Measurements from ENCODE around the gene SBF2. TPM values are rescaled to one million over a fixed set of nuclear protein-coding genes. Genes with fewer than 3 reads are reported as not detected.

Gene SBF2
- total RNA-seq, 4 donors from 2014 or later, result 29.7 to 60.4 (median 36.0) TPM

DNA sequence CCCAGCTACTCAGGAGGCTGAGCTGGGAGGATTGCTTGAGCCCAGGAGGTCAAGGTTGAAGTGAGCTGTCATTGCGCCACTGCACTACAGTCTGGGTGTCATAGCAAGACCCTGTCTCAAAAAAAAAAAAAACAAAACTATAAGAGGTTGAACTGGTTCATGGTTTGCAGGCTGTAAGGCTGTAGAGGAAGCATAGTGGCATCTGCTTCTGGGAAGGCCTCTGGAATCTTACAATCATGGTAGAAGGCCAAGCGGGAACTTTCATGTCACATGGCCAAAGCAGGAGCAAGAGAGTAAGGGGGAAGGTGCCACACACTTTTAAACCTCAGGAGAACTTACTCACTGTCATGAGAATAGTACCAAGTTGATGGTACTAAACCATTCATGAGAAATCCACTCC is 520.5 kb downstream of the SBF2 start:
- H3K4me3 ChIP-seq (ENCODE audit: low read depth, poor library complexity, severe bottlenecking), result no peak overlapping the region
- intact Hi-C loops (cut with DNase I; ENCODE audit: low total_unique reads), result no loop called here
- no peak for TF ChIP-seq POLR2A (IDR thresholded peaks at IDR 0.05)
- TF ChIP-seq, protein P1, sequence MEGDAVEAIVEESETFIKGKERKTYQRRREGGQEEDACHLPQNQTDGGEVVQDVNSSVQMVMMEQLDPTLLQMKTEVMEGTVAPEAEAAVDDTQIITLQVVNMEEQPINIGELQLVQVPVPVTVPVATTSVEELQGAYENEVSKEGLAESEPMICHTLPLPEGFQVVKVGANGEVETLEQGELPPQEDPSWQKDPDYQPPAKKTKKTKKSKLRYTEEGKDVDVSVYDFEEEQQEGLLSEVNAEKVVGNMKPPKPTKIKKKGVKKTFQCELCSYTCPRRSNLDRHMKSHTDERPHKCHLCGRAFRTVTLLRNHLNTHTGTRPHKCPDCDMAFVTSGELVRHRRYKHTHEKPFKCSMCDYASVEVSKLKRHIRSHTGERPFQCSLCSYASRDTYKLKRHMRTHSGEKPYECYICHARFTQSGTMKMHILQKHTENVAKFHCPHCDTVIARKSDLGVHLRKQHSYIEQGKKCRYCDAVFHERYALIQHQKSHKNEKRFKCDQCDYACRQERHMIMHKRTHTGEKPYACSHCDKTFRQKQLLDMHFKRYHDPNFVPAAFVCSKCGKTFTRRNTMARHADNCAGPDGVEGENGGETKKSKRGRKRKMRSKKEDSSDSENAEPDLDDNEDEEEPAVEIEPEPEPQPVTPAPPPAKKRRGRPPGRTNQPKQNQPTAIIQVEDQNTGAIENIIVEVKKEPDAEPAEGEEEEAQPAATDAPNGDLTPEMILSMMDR (IDR thresholded peaks at IDR 0.05), result no peak
- WGBS, 2 donors, result 98 to 100% methylated on average over 2 of the region's 2 CpGs
- peak in 1 of 2 donors; percentile 56 for DNase-seq (ENCODE audit: low spot score in 2 of 2)

DNA sequence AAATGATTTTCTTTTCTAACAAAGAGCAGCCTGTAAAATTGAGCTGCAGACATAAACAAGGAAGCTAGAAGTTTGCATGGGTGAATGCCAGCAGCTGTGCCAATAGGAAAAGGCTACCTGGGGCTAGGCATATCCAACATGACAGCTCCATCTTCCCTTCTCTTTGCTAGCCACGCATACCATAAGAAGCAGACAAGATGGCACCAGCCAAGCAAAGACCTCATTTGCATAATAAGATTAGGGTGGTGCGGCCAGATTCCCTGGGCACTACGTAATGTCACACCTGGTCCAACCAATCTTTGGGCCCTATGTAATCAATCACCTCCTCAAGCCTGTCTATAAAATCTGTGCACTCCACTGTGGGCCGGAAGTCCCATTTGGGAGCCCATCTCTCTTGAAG is 521.8 kb downstream of the SBF2 start:
- 71 to 84% methylated on average over 4 of the region's 4 CpGs for WGBS, 2 donors
- peak in 1 of 2 donors; percentile 65 for DNase-seq (ENCODE audit: low spot score in 2 of 2)
- TF ChIP-seq, protein P1 (IDR thresholded peaks at IDR 0.05), result no peak
- TF ChIP-seq POLR2A (IDR thresholded peaks at IDR 0.05), result no peak
- intact Hi-C loops (cut with DNase I; ENCODE audit: low total_unique reads), result no loop called here
- H3K4me3 ChIP-seq (ENCODE audit: low read depth, poor library complexity, severe bottlenecking), result no peak overlapping the region

DNA sequence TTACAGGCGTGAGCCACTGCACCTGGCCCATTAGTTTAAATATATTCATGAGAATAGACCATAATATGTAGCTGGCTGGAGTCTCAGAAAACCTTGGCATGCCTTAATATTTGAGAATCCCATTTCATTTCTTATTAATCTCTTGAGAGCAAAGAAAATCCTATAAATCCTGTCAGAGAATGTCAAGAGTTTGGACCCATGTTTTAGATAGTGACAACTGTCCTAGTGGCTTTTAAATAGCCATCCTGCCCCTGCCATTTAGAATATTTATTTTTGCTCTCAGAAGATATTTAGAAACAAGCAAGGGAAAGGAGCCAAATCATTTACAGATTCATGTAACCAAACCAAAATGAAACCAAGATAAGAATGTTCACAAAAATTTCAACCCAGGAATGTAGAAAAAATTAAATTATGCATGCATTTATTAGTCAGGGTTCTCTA is 522.9 kb downstream of the SBF2 start:
- 54 to 59% methylated on average over 1 of the region's 1 CpG for WGBS, 2 donors
- no peak for DNase-seq (ENCODE audit: low spot score in 2 of 2)
- H3K4me3 ChIP-seq (ENCODE audit: low read depth, poor library complexity, severe bottlenecking), result no peak overlapping the region
- intact Hi-C loops (cut with DNase I; ENCODE audit: low total_unique reads), result no loop called here
- TF ChIP-seq POLR2A (IDR thresholded peaks at IDR 0.05), result no peak
- TF ChIP-seq, protein P1 (IDR thresholded peaks at IDR 0.05), result no peak

DNA sequence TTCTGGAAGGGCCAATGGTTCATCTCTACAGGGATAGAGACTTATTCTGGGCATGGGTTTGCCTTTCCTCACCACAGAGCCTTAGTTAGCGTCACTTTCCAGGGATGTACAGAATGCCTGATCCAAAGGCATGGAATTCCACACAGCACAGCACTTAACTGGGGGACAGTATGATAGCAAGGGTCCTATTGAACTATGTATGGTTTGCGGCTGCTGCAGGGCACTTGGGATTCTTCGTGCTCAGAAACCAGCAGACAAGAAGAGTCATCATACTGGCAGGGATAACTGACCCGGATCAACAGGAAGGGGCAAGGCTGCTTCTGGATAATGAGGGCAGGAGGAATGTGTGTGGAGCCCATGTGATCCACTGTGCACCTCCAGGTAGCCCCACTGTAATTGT is 524.4 kb downstream of the SBF2 start:
- intact Hi-C loops (cut with DNase I; ENCODE audit: low total_unique reads), result no loop called here
- no peak overlapping the region for H3K4me3 ChIP-seq (ENCODE audit: low read depth, poor library complexity, severe bottlenecking)
- 83 to 94% methylated on average over 4 of the region's 4 CpGs for WGBS, 2 donors
- TF ChIP-seq, protein P1 (IDR thresholded peaks at IDR 0.05), result no peak
- no peak for TF ChIP-seq POLR2A (IDR thresholded peaks at IDR 0.05)
- peak in 1 of 2 donors; percentile 20 for DNase-seq (ENCODE audit: low spot score in 2 of 2)

DNA sequence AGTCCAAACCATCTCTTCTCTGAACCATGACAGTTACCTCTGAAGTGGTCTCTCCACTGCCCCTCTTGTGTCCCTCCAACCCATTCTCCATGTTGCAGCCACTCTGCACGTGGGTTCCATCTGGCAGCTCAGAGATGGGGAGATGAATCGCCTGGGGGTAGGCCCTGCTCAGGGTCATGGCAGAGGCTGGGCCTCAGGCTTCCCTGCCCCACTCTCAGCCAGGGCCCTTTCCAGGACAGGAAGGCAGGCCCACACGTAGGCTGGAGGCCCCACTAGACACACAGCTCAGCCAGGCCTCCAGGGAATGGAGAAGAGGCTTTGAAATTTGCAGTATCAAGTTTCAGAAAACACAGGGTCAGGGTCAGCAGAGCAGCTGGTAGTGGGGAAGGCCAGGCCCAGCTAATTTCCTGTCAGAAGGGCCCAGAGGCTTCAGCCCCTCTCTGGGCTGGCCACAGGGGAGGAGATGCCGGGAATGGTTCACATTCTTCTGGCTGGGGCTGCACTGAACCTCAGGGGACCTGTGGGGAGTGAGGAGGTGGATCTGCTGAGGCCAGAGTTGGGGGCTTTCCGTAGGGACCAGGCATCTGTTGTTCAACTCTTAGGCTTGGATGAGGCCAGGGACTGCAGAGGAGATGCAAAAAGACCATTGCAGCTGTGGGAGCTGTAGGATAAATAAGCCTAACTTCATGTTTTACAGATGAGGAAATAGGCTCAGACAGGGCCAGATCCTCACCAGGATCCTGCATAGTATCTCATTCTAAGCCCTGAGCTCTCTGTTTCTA is 528.5 kb downstream of the SBF2 start:
- intact Hi-C loops (cut with DNase I; ENCODE audit: low total_unique reads), result no loop called here
- no peak overlapping the region for H3K4me3 ChIP-seq (ENCODE audit: low read depth, poor library complexity, severe bottlenecking)
- no peak for DNase-seq (ENCODE audit: low spot score in 2 of 2)
- WGBS, 2 donors, result 61 to 72% methylated on average over 5 of the region's 5 CpGs
- TF ChIP-seq, protein P1 (IDR thresholded peaks at IDR 0.05), result no peak
- no peak for TF ChIP-seq POLR2A (IDR thresholded peaks at IDR 0.05)

Measured in lower leg skin (tissue), 4 donors.